HEK293 (cell line): Measurements from ENCODE around the gene MFAP1.

Source experiments
- CTCF ChIA-PET: fragments of 350-600 bp; formaldehyde crosslinking; extraction: SDS; loops from one replicate; lab custom pipeline; 2021; ENCODE audit warnings: antibody characterized with exemption; lab: Yijun Ruan, JAX
- POLR2A ChIA-PET: fragments of 300-600 bp; formaldehyde crosslinking; extraction: SDS; loops from one replicate; lab custom pipeline; 2020; ENCODE audit warnings: antibody characterized with exemption, inconsistent platforms; lab: Yijun Ruan, JAX
- H3K27ac ChIP-seq: fragments of 200-500 bp; sonication (Bioruptor generic); 2 replicates; pipeline ENCODE4 v1.5.1; 2014; ENCODE audit warnings: low read depth, low read length, control low read depth, inconsistent platforms; ENCODE audit errors: extremely low read depth
- H3K36me3 ChIP-seq, 2 experiments: fragments of 200-500 bp in 1 of 2; sonication (Bioruptor generic) in 1 of 2; 1 replicate in 1 of 2; 2 replicates in 1 of 2; pipeline ENCODE4 v1.5.1; 2014 to 2017; ENCODE audit warnings: inconsistent platforms in 2 of 2, low read length in 2 of 2; ENCODE audit not compliant: control insufficient read depth in 2 of 2, insufficient read depth in 1 of 2
- H3K4me1 ChIP-seq: fragments of 200-500 bp; sonication (Bioruptor generic); 2 replicates; pipeline ENCODE4 v1.5.1; 2014; ENCODE audit warnings: mild to moderate bottlenecking, low read length, inconsistent platforms; ENCODE audit not compliant: control insufficient read depth, insufficient read depth
- H3K4me3 ChIP-seq: 2 replicates; pipeline ENCODE4 v1.5.1; 2011; ENCODE audit warnings: low read depth, mild to moderate bottlenecking, control low read depth, low read length, moderate library complexity
- H3K9me3 ChIP-seq: fragments of 200-500 bp; sonication (Bioruptor generic); 2 replicates; pipeline ENCODE4 v1.5.1; 2014; ENCODE audit warnings: low read depth, low read length, inconsistent platforms; ENCODE audit not compliant: control insufficient read depth, insufficient read depth
- BCL11B ChIP-seq: fragments of 450-650 bp; formaldehyde crosslinking; IDR thresholded peaks from 2 replicates; pipeline ENCODE4 v1.5.1; 2016; ENCODE audit warnings: low read depth, missing biosample characterization, missing genetic modification characterization
- IKZF3 ChIP-seq: fragments of 450-650 bp; IDR thresholded peaks from 2 replicates; pipeline ENCODE4 v1.5.0; 2018; ENCODE audit warnings: missing biosample characterization, mild to moderate bottlenecking, missing genetic modification characterization, moderate library complexity
- KLF1 ChIP-seq: fragments of 450-650 bp; formaldehyde crosslinking; IDR thresholded peaks from 2 replicates; pipeline ENCODE4 v1.5.1; 2016; ENCODE audit warnings: missing biosample characterization, missing genetic modification characterization
- SP2 ChIP-seq: fragments of 450-650 bp; formaldehyde crosslinking; IDR thresholded peaks from 2 replicates; pipeline ENCODE4 v1.5.1; 2016; ENCODE audit warnings: missing biosample characterization, missing genetic modification characterization
- ZNF223 ChIP-seq: fragments of 450-650 bp; formaldehyde crosslinking; IDR thresholded peaks from 2 replicates; pipeline ENCODE4 v1.5.1; 2016; ENCODE audit warnings: missing biosample characterization, missing genetic modification characterization
- ZNF23 ChIP-seq: fragments of 450-650 bp; formaldehyde crosslinking; IDR thresholded peaks from 2 replicates; pipeline ENCODE4 v1.5.1; 2016; ENCODE audit warnings: missing biosample characterization, missing genetic modification characterization, borderline replicate concordance
- ZNF302 ChIP-seq: fragments of 450-650 bp; formaldehyde crosslinking; IDR thresholded peaks from 2 replicates; pipeline ENCODE4 v1.5.1; 2016; ENCODE audit warnings: missing biosample characterization, missing genetic modification characterization, low read depth
- ZNF416 ChIP-seq: fragments of 450-650 bp; formaldehyde crosslinking; IDR thresholded peaks from 2 replicates; pipeline ENCODE4 v1.5.1; 2016; ENCODE audit warnings: missing biosample characterization, missing genetic modification characterization
- ZNF423 ChIP-seq: fragments of 450-650 bp; formaldehyde crosslinking; IDR thresholded peaks from 2 replicates; pipeline ENCODE4 v1.5.1; 2016; ENCODE audit warnings: missing biosample characterization, missing genetic modification characterization
- ZNF433 ChIP-seq: fragments of 450-650 bp; formaldehyde crosslinking; IDR thresholded peaks from 2 replicates; pipeline ENCODE4 v1.5.1; 2016; ENCODE audit warnings: missing biosample characterization, missing genetic modification characterization, low read depth
- ZNF629 ChIP-seq: fragments of 450-650 bp; formaldehyde crosslinking; IDR thresholded peaks from 2 replicates; pipeline ENCODE4 v1.5.1; 2017; ENCODE audit warnings: missing biosample characterization, missing genetic modification characterization
- ZNF664 ChIP-seq: fragments of 450-650 bp; formaldehyde crosslinking; IDR thresholded peaks from 2 replicates; pipeline ENCODE4 v1.5.1; 2016; ENCODE audit warnings: missing biosample characterization, missing genetic modification characterization
- ZXDB ChIP-seq: fragments of 450-650 bp; formaldehyde crosslinking; IDR thresholded peaks from 2 replicates; pipeline ENCODE4 v1.5.1; 2016; ENCODE audit warnings: missing biosample characterization, missing genetic modification characterization
- TF ChIP-seq, protein P1 (sequence below): fragments of 450-650 bp; formaldehyde crosslinking; IDR thresholded peaks from 2 replicates; pipeline ENCODE4 v1.5.1; 2016; ENCODE audit warnings: missing biosample characterization, missing genetic modification characterization
- TF ChIP-seq, protein P2 (sequence below): fragments of 450-650 bp; formaldehyde crosslinking; IDR thresholded peaks from 2 replicates; pipeline ENCODE4 v1.5.1; 2016; ENCODE audit warnings: missing biosample characterization, missing genetic modification characterization
- TF ChIP-seq, protein P3 (sequence below): fragments of 450-650 bp; formaldehyde crosslinking; IDR thresholded peaks from 2 replicates; pipeline ENCODE4 v1.5.1; 2017; ENCODE audit warnings: missing biosample characterization, missing genetic modification characterization
- TF ChIP-seq, protein P4 (sequence below): fragments of 450-650 bp; formaldehyde crosslinking; IDR thresholded peaks from 2 replicates; pipeline ENCODE4 v1.5.1; 2016; ENCODE audit warnings: missing biosample characterization, missing genetic modification characterization

MFAP1 gene

DNA sequence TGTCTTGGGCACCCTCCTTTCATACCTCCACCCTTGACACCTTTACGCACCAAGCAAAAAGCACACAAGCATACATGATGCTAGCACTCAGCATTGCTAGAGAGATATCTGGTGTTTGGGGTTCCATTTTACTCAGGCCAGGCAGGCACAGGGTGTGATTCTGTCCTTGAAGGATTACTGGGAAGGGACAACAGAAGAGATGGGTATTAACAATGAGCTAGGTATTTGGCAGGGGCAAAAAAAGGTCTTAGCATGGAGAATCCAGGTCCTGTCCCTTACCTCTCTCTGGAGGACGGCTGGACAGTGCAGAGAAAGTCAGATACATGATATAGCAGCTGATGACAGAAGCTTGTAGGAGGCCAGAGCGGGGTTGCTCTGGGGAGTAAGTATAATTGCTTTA is 27.9 kb downstream of the MFAP1 start (continued):
- TF ChIP-seq ZNF416 (tag by site-specific recombination) (no peak), ZNF629 (tag by site-specific recombination) (no peak), ZXDB (tag by site-specific recombination) (no peak), KLF1 (tag by site-specific recombination) (no peak), ZNF302 (tag by site-specific recombination) (no peak), SP2 (no peak), BCL11B (tag by site-specific recombination) (no peak)
- TF ChIP-seq, protein P1, sequence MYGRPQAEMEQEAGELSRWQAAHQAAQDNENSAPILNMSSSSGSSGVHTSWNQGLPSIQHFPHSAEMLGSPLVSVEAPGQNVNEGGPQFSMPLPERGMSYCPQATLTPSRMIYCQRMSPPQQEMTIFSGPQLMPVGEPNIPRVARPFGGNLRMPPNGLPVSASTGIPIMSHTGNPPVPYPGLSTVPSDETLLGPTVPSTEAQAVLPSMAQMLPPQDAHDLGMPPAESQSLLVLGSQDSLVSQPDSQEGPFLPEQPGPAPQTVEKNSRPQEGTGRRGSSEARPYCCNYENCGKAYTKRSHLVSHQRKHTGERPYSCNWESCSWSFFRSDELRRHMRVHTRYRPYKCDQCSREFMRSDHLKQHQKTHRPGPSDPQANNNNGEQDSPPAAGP (tag by site-specific recombination): no peak
- TF ChIP-seq, protein P2, sequence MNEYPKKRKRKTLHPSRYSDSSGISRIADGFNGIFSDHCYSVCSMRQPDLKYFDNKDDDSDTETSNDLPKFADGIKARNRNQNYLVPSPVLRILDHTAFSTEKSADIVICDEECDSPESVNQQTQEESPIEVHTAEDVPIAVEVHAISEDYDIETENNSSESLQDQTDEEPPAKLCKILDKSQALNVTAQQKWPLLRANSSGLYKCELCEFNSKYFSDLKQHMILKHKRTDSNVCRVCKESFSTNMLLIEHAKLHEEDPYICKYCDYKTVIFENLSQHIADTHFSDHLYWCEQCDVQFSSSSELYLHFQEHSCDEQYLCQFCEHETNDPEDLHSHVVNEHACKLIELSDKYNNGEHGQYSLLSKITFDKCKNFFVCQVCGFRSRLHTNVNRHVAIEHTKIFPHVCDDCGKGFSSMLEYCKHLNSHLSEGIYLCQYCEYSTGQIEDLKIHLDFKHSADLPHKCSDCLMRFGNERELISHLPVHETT (tag by site-specific recombination): no peak

DNA sequence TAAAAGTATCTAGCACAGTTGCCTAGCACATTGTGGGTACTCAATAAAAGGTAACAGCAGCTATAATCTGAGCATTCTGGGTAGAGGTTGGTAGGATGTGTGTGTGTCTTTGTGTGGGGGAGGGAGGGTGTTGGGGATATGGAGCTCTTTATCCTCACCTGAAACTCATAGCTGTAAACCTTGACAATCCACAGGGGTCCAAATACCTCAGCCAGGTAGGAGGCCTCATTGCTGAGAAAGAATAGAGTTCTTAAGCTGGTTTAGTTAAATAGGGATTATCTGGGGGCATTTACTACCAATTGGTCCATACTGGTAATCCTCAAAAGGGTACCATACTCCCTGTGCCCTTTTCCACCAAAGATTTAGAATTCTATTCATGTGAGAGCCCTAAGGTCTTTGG is 28.5 kb downstream of the MFAP1 start:
- Histone ChIP-seq H3K36me3 (peaks cover 0 to 62% of the 10 kb centered on the region in 2 experiments; a peak in 1 of 3 replicates), H3K9me3 (no peaks in the 10 kb centered on the region), H3K27ac (no peak overlapping the region), H3K4me1 (0 out of 2 replicates have a peak, but pooled peaks cover 3% of the 10 kb centered on the region), H3K4me3 (no peak overlapping the region)
- TF ChIP-seq ZNF433 (tag by site-specific recombination) (no peak), IKZF3 (no peak), ZNF629 (tag by site-specific recombination) (no peak), ZNF23 (tag by site-specific recombination) (no peak), ZNF664 (tag by site-specific recombination) (no peak), ZXDB (tag by site-specific recombination) (no peak), ZNF223 (tag by site-specific recombination) (no peak), ZNF423 (tag by site-specific recombination) (no peak)
- TF ChIP-seq, protein P3, sequence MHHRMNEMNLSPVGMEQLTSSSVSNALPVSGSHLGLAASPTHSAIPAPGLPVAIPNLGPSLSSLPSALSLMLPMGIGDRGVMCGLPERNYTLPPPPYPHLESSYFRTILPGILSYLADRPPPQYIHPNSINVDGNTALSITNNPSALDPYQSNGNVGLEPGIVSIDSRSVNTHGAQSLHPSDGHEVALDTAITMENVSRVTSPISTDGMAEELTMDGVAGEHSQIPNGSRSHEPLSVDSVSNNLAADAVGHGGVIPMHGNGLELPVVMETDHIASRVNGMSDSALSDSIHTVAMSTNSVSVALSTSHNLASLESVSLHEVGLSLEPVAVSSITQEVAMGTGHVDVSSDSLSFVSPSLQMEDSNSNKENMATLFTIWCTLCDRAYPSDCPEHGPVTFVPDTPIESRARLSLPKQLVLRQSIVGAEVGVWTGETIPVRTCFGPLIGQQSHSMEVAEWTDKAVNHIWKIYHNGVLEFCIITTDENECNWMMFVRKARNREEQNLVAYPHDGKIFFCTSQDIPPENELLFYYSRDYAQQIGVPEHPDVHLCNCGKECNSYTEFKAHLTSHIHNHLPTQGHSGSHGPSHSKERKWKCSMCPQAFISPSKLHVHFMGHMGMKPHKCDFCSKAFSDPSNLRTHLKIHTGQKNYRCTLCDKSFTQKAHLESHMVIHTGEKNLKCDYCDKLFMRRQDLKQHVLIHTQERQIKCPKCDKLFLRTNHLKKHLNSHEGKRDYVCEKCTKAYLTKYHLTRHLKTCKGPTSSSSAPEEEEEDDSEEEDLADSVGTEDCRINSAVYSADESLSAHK: no peak
- TF ChIP-seq, protein P1 (tag by site-specific recombination): no peak
- TF ChIP-seq, protein P4, sequence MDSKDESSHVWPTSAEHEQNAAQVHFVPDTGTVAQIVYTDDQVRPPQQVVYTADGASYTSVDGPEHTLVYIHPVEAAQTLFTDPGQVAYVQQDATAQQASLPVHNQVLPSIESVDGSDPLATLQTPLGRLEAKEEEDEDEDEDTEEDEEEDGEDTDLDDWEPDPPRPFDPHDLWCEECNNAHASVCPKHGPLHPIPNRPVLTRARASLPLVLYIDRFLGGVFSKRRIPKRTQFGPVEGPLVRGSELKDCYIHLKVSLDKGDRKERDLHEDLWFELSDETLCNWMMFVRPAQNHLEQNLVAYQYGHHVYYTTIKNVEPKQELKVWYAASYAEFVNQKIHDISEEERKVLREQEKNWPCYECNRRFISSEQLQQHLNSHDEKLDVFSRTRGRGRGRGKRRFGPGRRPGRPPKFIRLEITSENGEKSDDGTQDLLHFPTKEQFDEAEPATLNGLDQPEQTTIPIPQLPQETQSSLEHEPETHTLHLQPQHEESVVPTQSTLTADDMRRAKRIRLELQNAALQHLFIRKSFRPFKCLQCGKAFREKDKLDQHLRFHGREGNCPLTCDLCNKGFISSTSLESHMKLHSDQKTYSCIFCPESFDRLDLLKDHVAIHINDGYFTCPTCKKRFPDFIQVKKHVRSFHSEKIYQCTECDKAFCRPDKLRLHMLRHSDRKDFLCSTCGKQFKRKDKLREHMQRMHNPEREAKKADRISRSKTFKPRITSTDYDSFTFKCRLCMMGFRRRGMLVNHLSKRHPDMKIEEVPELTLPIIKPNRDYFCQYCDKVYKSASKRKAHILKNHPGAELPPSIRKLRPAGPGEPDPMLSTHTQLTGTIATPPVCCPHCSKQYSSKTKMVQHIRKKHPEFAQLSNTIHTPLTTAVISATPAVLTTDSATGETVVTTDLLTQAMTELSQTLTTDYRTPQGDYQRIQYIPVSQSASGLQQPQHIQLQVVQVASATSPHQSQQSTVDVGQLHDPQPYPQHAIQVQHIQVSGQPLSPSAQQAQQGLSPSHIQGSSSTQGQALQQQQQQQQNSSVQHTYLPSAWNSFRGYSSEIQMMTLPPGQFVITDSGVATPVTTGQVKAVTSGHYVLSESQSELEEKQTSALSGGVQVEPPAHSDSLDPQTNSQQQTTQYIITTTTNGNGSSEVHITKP: no peak
- ChIA-PET POLR2A (interaction anchor here (1.0 to 3.0 kb wide), 2 partner anchors 9 to 28 kb away, joined by 6 to 11 read pairs; partner anchors contain the start of gene MFAP1), CTCF (interaction anchor here (2.6 kb wide), 1 partner anchor 19 kb away, joined by 6 read pairs; the partner anchor contains the start of gene ELL3)
